Neural progenitor cell (in vitro differentiated cells): ENCODE results near the gene APBB2. TPM values are rescaled to one million over a fixed set of nuclear protein-coding genes. Genes with fewer than 3 reads are reported as not detected.

Experiments used
- DNase-seq: peaks from one replicate; pipeline ENCODE4 v3.0.0-alpha.2; 2016; ENCODE audit warnings: low spot score
- H2AFZ ChIP-seq: fragments of 200-600 bp; sonication (generic); replicated peaks from 2 replicates; pipeline ENCODE4 v1.6.1; 2016; ENCODE audit warnings: antibody characterized with exemption
- H3F3A ChIP-seq: fragments of 200-600 bp; sonication (generic); 2 replicates; pipeline ENCODE4 v1.6.1; 2016; ENCODE audit warnings: antibody characterized with exemption, low read depth
- H3K27ac ChIP-seq: fragments of 200-600 bp; sonication (generic); 2 replicates; pipeline ENCODE4 v1.5.1; 2016; ENCODE audit warnings: mild to moderate bottlenecking
- H3K27me3 ChIP-seq: fragments of 200-600 bp; sonication (generic); 2 replicates; pipeline ENCODE4 v1.6.1; 2016; ENCODE audit warnings: mild to moderate bottlenecking, moderate library complexity
- H3K36me3 ChIP-seq: fragments of 200-600 bp; sonication (generic); 2 replicates; pipeline ENCODE4 v1.5.1; 2016
- H3K4me1 ChIP-seq: fragments of 200-600 bp; sonication (generic); 2 replicates; pipeline ENCODE4 v1.6.1; 2016; ENCODE audit warnings: mixed run types
- H3K4me2 ChIP-seq: fragments of 200-600 bp; sonication (generic); 2 replicates; pipeline ENCODE4 v1.6.1; 2016
- H3K4me3 ChIP-seq: fragments of 200-600 bp; sonication (generic); 2 replicates; pipeline ENCODE4 v1.5.1; 2016
- H3K79me2 ChIP-seq: fragments of 200-600 bp; sonication (generic); 2 replicates; pipeline ENCODE4 v1.6.1; 2016; ENCODE audit warnings: low read depth
- H3K9ac ChIP-seq: fragments of 200-600 bp; sonication (generic); 2 replicates; pipeline ENCODE4 v1.6.1; 2016
- H3K9me3 ChIP-seq: fragments of 200-600 bp; sonication (generic); 2 replicates; pipeline ENCODE4 v1.5.1; 2016; ENCODE audit warnings: low read depth
- H4K20me1 ChIP-seq: fragments of 200-600 bp; sonication (generic); 2 replicates; pipeline ENCODE4 v1.6.1; 2016; ENCODE audit warnings: low read depth
- H3K27ac Mint-ChIP-seq: 3 replicates; pipeline ENCODE4 v1.8.0; 2021; ENCODE audit warnings: mixed read lengths
- H3K27me3 Mint-ChIP-seq: 2 replicates; pipeline ENCODE4 v1.8.0; 2022; ENCODE audit warnings: low read depth, mild to moderate bottlenecking, inconsistent platforms, moderate library complexity, mixed read lengths; ENCODE audit not compliant: insufficient read depth
- H3K36me3 Mint-ChIP-seq: 3 replicates; pipeline ENCODE4 v1.8.0; 2021; ENCODE audit warnings: mixed read lengths
- H3K4me1 Mint-ChIP-seq: 3 replicates; pipeline ENCODE4 v1.8.0; 2021; ENCODE audit warnings: mixed read lengths
- H3K4me3 Mint-ChIP-seq: 3 replicates; pipeline ENCODE4 v1.8.0; 2021; ENCODE audit warnings: mild to moderate bottlenecking, moderate library complexity, mixed read lengths
- H3K9me3 Mint-ChIP-seq: 3 replicates; pipeline ENCODE4 v1.8.0; 2020; ENCODE audit warnings: mixed read lengths
- CTCF ChIP-seq: fragments of 200-600 bp; sonication (generic); IDR thresholded peaks from 2 replicates; pipeline ENCODE4 v1.5.1; 2017; ENCODE audit warnings: antibody characterized with exemption, mild to moderate bottlenecking
- EZH2 ChIP-seq: fragments of 200-600 bp; sonication (generic); IDR thresholded peaks from 2 replicates; pipeline ENCODE4 v1.6.1; 2017; ENCODE audit warnings: antibody characterized with exemption, mild to moderate bottlenecking, moderate library complexity
- EZH2phosphoT487 ChIP-seq: fragments of 200-600 bp; sonication (generic); IDR thresholded peaks from 2 replicates; pipeline ENCODE4 v1.6.1; 2017; ENCODE audit warnings: antibody characterized with exemption
- total RNA-seq: library from RNA; depleted of rRNA; stranded (reverse); fragments of >200 nt; gene quantifications from 2 replicates; pipeline ENCODE4 v1.2.3, GENCODE V29; 2015; ENCODE audit warnings: low replicate concordance

Gene APBB2
- total RNA-seq, 1 donor from 2014 or later, result 83.2 TPM

GRCh38 chr4:41014158-41014557 is 200.2 kb downstream of the APBB2 start:
- Histone ChIP-seq H3K9ac (no peak overlapping the region), H3K79me2 (no peaks in the 10 kb centered on the region), H3F3A (no peaks in the 10 kb centered on the region), H3K36me3 (no peaks in the 10 kb centered on the region), H3K27me3 (no peaks in the 10 kb centered on the region), H3K4me2 (no peak overlapping the region), H2AFZ (no peak overlapping the region), H4K20me1 (no peaks in the 10 kb centered on the region), H3K4me3 (no peak overlapping the region), H3K4me1 (no peaks in the 10 kb centered on the region), H3K27ac (no peak overlapping the region), H3K9me3 (no peaks in the 10 kb centered on the region)
- TF ChIP-seq EZH2 (no peak), EZH2phosphoT487 (no peak), CTCF (no peak)
- Mint-ChIP-seq H3K27me3 (no peaks in the 10 kb centered on the region), H3K4me1 (peaks cover 15% of the 10 kb centered on the region), H3K4me3 (no peak overlapping the region), H3K36me3 (peaks cover 2% of the 10 kb centered on the region), H3K27ac (no peak overlapping the region), H3K9me3 (no peaks in the 10 kb centered on the region)
- no peak for DNase-seq

- H3K9me3 Mint-ChIP-seq, result no peaks in the 10 kb centered on the region
- peaks cover 15% of the 10 kb centered on the region for H3K4me1 Mint-ChIP-seq
- H4K20me1 ChIP-seq, result no peaks in the 10 kb centered on the region
- no peaks in the 10 kb centered on the region for H3K79me2 ChIP-seq
- peaks cover 2% of the 10 kb centered on the region for H3K36me3 Mint-ChIP-seq
- no peaks in the 10 kb centered on the region for H3K36me3 ChIP-seq
- H3K9ac ChIP-seq, result no peak overlapping the region
- TF ChIP-seq CTCF, result no peak
- TF ChIP-seq EZH2phosphoT487, result no peak
- no peak for TF ChIP-seq EZH2
- H2AFZ ChIP-seq, result no peak overlapping the region
- H3K27me3 Mint-ChIP-seq, result no peaks in the 10 kb centered on the region
- H3K4me3 ChIP-seq, result no peak overlapping the region
- no peaks in the 10 kb centered on the region for H3F3A ChIP-seq
- H3K4me2 ChIP-seq, result no peak overlapping the region
- DNase-seq, result no peak
- no peaks in the 10 kb centered on the region for H3K27me3 ChIP-seq
- no peaks in the 10 kb centered on the region for H3K4me1 ChIP-seq
- no peaks in the 10 kb centered on the region for H3K9me3 ChIP-seq
- no peak overlapping the region for H3K27ac Mint-ChIP-seq
- no peak overlapping the region for H3K27ac ChIP-seq
- H3K4me3 Mint-ChIP-seq, result no peak overlapping the region
Observed at GRCh38 chr4:41013746-41014145, 200.6 kb downstream of the APBB2 start.

GRCh38 chr4:41012911-41013310 is 201.4 kb downstream of the APBB2 start:
- TF ChIP-seq EZH2 (no peak), EZH2phosphoT487 (no peak), CTCF (no peak)

More at GRCh38 chr4:41012911-41013310, 201.4 kb downstream of the APBB2 start:
- Histone ChIP-seq H2AFZ (no peak overlapping the region), H3K4me1 (no peaks in the 10 kb centered on the region), H3K9me3 (no peaks in the 10 kb centered on the region), H3K27me3 (no peaks in the 10 kb centered on the region), H3K9ac (no peak overlapping the region), H3K27ac (no peak overlapping the region), H3K79me2 (no peaks in the 10 kb centered on the region), H3K4me3 (no peak overlapping the region), H3K36me3 (no peaks in the 10 kb centered on the region), H4K20me1 (no peaks in the 10 kb centered on the region), H3F3A (no peaks in the 10 kb centered on the region), H3K4me2 (no peak overlapping the region)
- Mint-ChIP-seq H3K4me3 (no peak overlapping the region), H3K4me1 (peaks cover 15% of the 10 kb centered on the region), H3K9me3 (no peaks in the 10 kb centered on the region), H3K27ac (no peak overlapping the region), H3K27me3 (no peaks in the 10 kb centered on the region), H3K36me3 (peaks cover 2% of the 10 kb centered on the region)
- no peak for DNase-seq
